GM18858 (cell line): ENCODE data around the gene PON2.
"Not testable (repeated sequence)": the region's sequence is repeated elsewhere in the genome, so short reads cannot be mapped to it uniquely, and the experiment has no call there.

ENCODE experiments used
- ATAC-seq: cut with Tn5 transposase; IDR thresholded peaks from one replicate; pipeline ENCODE4 v1.9.1; 2021; ENCODE audit not compliant: unreplicated experiment

PON2 gene

DNA sequence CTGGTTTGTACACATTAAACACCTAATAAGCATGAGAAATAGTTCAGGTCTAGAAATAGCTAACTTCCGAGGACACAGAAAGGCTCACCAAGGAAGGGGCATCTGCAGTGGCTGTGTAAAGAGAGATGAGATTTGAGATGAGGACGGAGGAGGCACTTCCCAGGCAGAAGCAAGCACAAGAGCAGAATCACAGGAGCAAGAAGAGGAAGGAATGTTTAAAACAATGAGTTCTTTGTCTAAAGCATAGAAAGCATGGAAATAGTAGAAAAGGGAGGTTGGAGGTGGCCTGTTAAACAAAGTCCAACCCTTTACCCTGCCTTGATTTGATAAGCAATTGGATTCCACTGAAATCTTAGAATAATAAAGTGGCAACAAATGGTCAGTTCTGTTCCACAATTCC, 27.1 kb downstream of the PON2 start:
- ATAC-seq = no peak

DNA sequence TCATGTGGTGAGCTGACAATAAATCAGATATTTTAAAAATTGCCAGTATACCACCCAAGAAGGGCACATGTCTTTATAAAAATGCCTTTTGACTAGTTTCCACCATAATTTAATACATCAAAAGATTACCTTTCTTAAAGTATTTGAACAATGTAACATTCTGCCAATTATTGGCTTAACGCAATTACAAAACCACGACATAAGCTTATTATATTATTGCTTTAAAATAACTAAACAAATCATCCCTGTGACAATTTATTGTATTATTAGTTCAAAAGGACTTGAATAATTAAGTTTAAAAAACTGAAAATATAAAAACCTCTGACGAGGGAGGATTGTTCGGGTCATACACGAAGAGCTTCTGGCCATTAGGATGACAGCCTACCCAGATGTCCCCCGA, 29.0 kb downstream of the PON2 start:
- ATAC-seq = no peak

DNA sequence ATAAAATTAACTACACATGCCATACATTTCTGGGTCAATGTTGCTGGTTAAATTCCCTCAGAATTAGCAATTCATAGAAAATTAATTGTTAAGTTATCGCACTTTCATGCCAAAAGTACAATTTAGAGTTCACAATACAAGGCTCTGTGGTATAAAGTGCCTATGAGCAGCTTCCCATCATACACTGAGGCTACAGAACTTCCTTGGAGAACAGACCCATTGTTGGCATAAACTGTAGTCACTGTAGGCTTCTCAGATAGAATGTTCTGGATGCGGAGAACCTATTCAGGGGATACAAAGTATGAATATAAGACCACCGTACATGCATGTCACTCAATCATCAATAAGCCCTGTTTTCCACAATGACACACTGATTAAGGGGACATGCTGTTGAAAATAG, 29.6 kb downstream of the PON2 start:
- no peak for ATAC-seq

DNA sequence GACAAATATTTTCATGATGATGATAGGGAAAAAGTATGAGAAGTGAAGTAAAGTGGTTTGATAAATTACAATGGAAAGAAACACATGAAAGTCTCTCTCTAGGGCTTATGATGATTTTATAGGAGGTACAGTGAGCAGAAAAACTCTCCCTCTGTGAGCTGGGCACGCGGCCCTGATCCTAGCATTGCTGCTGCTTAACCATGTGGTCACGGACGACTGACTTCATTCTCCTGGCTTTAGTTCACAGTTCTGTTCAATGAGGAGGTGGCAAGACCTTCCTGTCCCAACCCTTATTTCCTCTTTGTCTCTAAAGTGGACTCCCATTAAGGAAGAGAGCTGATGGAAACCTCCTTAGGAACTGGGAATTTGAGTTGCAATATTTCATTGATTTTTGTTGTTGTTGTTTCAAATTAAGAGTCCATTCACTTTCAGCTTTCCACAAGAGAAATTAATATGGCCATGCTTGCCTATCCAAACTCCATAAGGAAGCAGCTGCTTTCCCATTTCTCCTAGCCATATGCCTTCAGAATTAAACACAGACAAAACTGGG, 30.4 kb downstream of the PON2 start:
- ATAC-seq = no peak

DNA sequence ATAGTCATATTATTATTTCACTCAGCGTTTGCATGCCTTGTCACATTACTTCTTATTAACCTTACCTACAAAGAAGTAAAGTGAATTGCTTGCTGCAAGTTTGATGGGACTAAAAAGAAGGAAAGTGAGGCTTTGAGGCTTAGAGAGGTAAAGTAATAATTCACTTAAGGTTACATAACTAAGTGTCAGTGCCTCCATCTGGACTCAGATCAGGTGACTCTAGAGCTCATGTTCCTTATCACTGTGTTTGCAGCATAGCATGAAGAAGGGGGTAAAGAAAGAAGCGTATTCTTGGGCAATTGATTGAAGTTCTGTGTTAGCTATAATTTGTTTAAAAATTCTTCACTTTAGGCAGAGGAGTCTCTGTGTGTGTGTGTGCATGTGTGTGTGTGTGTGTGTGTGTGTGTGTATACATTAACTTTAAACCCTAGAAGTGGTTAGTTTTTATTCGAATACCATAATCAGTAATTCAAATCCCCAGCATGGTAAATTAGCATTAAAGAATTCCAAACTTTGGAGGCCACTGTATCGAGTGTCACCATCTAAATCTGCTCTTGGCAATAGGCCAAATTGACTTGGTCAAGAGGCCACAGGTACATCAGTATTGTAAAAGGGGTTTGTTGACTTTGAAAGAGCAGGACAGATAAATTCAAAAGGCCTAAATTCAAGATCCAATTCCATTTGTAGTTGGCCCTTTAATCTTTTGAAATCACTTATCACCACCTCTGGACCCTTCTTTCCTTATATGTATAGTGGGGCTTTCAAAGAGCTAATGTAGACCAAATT, 36.5 kb downstream of the PON2 start:
- no peak for ATAC-seq

DNA sequence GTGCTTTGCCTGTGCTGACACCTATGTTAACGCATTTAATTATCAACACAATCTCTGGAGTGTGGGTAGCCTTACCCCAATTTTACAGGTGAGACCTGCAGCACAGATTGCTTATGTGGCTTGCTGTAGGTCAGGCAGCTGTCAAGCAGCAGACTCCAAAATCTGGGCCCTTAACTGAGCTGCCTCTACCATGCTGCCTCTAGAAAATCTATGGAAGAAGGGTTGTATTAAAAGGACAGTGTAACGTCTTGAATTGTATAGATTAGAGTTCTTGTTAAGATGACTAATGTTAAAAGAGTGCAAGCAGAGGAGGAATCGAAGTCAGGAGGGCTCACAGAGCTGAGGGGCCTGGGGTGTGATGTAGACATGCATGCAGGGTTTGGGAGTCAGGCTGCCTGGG, 37.4 kb downstream of the PON2 start:
- no peak for ATAC-seq

DNA sequence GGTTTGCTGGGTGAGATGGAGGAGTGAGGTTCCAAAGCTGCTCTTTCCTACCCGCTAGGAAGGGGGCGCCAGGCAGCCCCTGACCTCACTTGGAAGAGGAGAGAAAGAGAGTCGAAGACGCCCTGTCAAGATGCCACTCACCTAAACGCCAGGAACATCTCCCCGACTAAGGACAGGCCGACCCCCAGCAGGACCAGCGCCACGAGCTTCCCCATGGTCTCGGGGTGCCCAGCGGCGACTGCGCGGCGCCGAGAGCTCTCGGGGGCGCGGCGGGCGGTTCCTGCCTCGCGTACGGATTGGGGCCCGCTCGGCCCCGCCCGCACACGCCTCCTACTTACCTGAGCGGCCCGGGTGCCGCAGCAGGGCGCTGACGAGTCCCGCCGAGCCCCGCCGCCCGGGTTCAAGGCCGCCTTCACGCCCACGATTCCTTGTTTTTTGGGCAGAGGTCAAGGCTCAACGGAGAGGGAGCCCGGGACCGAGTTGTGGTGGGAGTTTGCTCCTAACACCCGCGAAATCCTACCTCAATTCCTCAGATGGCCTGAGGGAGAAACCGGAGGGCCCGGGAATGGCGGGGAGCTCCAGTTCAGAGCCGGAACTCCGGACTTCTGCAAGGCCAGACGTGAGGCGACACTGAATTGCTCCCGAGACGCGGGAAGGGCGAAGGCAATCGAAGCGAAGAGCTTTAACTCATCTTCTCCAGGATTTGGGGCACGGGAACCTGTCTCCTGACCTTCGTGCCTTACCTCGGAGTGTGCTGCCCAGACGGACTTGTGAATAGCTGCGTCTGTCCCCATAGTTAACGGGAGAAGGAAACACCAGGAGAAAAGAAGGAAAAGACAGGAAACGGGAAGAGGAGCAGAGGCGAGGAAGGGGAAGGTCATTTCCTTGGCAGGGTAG, 38.4 kb downstream of the PON2 start, which contains the start of gene PON3:
Gene PON3 (minus strand): TSS at position 240 of the 897 bp plus-strand sequence. CDS start 25 bp downstream, at position 215.
- no peak for ATAC-seq

DNA sequence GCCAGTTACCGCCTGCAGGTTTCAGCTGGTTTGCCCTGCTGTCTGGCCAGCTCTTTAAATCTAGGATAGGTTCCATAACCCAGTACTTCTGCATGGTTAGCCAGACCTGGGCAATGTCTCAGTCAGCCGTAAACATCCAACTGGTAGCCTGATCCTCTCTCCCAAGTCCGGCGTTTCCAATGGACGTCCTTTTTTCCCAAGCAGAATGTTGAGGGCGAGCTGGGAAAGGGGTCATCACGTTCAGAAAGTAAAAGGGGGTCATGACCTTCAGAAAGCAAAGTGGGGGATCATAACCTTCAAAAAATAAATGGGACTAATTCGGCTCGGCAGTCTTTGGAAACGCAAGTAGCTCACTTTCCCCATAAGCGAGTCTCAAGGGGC, 39.1 kb downstream of the PON2 start:
- ATAC-seq = no peak

DNA sequence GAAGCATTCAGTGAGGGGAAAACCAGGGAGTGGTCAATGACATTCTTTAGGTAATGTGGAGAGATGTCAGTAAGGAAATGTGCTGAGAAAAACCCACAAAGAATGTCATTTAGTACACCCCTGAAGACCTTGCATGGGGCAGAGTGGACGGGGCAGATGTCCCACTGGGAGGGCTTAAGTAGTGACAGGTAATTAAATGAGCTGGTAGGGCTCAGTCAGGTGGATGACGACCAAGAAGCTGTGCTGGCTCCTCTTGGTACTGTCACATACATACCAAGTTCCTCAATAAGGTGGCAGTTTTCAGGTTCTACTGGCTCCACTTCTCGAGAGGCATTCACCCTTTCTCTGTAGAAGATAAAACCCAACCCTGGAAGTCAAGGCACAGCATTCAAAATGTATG, 40.5 kb downstream of the PON2 start:
- ATAC-seq = no peak

DNA sequence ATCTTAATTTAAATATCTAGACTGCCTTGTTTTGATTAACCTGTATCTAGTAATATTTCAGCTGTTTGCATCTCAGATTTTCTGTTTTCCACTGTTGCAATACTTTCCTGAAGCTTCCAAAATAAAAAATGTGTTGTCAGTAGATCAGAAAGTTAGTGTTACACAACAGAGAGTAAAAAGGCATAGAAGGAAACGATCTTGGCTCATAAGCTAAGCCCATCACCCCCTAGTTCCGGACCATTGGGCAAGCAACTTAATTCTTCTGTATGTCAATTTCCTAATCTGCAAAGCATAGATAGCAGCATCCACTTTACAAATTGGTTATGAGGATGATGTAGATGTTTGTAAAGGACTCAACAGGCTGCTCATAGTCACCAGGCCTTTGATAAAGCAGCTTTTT, 43.1 kb downstream of the PON2 start:
- no peak for ATAC-seq

DNA sequence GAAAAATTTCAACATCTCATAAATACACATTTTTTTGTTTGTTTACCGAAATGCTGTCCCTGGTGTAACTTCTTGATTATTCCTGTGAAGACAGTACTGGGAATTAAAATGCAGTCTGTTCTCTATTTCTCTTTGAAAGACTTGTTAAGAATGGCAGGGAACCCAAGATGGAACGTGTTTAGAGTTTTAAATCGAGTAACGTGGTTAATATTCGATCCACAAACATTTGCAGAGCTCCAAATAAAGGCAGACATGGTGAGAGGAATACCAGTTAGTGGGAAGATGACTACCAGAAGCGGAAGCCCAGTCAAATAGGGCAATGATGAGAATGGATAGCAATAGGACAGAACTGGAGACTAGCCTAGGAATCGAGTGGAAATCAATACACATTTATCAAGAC, 45.3 kb downstream of the PON2 start:
- no peak for ATAC-seq

DNA sequence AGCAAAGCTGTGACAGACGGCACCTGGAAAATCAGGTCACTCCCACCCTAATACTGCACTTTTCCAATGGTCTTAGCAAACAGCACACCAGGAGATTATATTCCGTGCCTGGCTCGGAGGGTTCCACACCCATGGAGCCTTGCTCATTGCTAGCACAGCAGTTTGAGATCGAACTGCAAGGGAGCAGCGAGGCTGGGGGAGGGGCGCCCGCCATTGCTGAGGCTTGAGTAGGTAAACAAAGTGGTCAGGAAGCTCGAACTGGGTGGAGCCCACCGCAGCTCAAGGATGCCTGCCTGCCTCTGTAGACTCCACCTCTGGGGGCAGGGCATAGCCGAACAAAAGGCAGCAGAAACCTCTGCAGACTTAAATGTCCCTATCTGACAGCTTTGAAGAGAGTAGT, 55.4 kb downstream of the PON2 start:
- ATAC-seq = not testable (repeated sequence)

DNA sequence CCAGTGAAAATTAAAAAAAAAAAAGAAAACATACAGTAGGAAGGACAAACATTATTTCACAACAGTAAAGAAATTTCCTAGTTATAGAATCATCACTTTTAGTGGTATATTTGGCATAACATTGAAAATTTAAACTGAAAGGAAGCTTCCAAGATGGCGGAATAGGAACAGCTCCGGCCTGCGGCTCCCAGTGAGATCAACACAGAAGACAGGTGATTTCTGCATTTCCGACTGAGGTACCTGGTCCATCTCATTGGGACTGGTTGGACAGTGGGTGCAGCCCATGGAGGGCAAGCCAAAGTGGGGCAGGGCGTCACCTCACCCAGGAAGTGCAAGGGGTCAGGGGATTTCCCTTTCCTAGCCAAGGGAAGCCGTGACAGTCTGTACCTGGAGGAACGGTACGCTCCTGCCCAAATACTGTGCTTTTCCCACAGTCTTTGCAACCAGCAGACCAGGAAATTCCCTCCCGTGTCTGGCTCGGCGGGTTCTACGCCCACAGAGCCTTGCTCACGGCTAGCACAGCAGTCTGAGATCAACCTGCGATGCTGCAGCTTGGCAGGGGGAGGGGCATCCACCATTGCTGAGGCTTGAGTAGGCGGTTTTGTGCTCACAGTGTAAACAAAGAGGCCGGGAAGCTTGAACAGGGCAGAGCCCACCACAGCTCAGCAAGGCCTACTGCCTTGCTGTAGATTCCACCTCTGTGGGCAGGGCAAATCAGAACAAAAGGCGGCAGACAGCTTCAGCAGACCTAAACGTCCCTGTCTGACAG, 58.0 kb downstream of the PON2 start:
- ATAC-seq = no peak

DNA sequence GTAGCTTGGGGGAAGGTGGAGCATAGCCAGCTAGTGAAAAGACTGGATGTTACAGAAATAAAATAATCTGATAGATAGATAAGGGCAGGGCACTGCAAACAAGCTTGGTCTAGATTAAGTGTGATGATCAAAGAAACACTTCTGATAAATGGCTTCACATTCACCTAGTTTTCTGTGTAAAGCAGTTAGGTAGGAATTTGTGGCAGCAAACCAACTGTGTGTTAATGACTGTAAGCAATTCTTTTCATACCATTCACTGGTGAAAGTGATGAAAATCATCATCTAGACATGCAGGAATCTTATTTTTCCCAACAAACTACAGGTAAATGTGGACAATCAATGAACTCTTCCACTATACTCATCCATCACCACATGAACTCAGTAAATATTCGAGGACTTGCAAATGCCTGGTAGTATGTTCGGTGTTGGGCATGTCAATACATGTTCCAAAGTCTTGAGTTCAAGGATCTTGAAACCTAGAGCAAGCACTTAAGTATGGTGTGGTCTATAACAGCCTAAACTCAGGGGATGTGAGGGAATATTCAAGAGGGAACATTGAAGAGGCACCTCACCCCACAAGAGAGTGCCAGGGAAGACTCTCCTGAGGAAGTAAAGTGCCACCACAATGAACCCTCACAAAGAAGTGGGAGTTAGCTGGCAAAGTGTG, 59.1 kb downstream of the PON2 start:
- no peak for ATAC-seq

DNA sequence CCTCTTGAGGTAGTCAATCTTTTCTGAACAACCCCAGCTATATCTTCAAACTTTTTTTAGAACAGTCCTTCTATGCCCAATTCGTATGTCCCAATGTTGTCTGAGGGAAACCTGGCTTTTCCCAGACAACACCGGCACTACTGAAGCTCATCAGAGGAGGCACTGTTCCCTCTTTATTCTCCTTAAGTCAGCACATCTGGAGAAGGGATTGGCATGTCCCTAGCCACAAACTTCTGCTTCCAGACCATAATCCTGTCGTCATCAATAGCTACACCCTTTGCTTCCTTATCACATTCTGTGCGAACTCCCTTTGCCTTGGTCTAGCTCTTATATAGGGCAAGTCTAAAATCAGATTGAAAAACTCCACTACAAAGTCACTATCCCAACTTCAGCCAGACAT, 61.5 kb downstream of the PON2 start:
- no peak for ATAC-seq

DNA sequence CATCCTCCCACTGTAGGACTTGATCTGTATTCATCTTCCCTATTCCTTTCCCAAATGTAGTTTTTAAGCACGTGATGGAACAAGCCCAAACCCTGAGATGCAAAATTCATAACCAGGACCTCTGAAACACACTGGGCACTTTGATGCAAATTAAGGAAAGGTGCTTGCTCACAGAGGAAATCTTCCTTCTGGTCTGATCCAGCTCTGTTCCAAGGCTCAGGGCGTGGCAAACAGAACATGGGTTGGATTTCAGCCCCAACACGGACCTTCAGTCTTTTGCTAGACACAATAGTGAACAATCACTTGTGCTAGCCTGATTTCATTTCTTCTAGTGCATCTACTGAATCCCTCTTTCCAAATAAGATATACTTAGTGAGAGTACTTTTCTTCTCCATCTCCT, 66.6 kb downstream of the PON2 start:
- ATAC-seq = no peak

DNA sequence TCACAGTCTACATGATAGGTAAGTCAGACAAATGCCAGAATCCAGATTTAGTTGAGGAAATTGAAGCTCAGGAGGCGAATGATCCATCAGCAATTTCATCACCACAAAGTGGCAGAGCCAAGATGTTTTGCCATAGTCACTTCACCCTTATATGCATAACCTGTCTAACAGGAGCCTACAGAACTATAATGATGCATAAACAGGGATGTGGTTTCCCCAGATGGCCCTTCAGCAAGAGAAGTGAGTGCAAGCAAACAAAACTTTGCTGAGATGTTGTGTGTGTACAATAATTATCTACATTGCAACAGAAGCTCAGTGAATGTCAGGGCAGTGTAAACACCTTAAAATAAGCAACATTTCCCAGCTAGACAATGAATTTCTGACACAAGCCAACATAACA, 67.2 kb downstream of the PON2 start:
- no peak for ATAC-seq

DNA sequence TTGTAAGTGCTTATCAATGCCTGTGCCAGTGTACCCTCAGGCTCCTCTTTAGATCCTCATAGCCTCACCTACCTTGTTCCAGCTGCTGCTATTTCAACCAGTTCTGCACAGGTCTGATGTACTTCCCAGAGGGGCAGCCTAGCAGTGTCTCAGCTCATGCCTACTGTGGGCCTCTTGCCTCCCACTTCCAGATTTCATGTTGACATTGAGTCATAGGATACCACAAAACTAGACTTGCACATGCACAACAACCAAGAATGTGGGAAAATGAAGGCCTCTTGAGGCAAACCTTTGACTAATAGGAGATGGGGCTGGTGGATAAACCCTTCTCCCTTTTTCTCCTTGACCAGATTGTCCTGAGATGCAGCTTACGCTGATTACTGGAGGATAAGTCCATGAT, 69.7 kb downstream of the PON2 start:
- no peak for ATAC-seq

DNA sequence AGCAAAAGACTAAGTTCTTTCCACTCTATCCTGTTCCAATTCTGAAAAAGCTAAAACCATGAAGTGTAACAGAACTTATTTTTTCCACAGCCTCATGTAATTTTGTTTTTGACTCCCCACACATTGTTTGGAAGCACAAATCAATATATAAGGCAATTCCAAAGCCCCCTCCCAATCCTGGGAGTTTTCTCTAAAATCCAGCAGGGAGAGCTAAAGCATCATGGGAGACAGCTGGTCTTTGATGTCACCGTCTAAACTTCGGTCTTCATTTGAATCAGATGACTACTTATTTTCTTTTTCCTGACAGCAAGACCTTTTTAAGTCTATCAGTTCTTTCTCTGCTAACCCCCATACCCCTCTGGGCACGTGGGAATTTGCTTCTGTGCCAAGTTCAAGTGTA, 77.2 kb downstream of the PON2 start:
- ATAC-seq = no peak
